SU-DHL-6 (cell line): ENCODE data around the gene MPIG6B.

Source experiments
- H2AFZ ChIP-seq: fragments of 200-600 bp; sonication (generic); 2 replicates; pipeline ENCODE4 v1.6.1; 2014; ENCODE audit warnings: low read depth, mild to moderate bottlenecking, moderate library complexity, mixed read lengths, antibody characterized with exemption, low read length; ENCODE audit not compliant: severe bottlenecking
- H3F3A ChIP-seq: fragments of 200-600 bp; shearing (Covaris generic); 2 replicates; pipeline ENCODE4 v1.6.0; 2016; ENCODE audit warnings: antibody characterized with exemption, mild to moderate bottlenecking; ENCODE audit not compliant: insufficient read depth
- H3K27ac ChIP-seq: fragments of 200-600 bp; sonication (generic); 2 replicates; pipeline ENCODE4 v1.5.1; 2016; ENCODE audit warnings: low read depth, mild to moderate bottlenecking, low read length, moderate library complexity, mixed read lengths
- H3K27me3 ChIP-seq: fragments of 200-600 bp; sonication (generic), shearing (Covaris generic); 2 replicates; pipeline ENCODE4 v1.6.0; 2014; ENCODE audit warnings: mild to moderate bottlenecking, low read length
- H3K36me3 ChIP-seq: fragments of 200-600 bp; sonication (generic); 2 replicates; pipeline ENCODE4 v1.6.1; 2014; ENCODE audit warnings: mild to moderate bottlenecking, low read length, mixed read lengths
- H3K4me2 ChIP-seq: fragments of 300-600, 200-600 bp; shearing (Covaris generic), sonication (generic); 2 replicates; pipeline ENCODE4 v1.6.0; 2014; ENCODE audit warnings: low read length, low read depth, mild to moderate bottlenecking; ENCODE audit not compliant: poor library complexity, severe bottlenecking
- H3K4me3 ChIP-seq: fragments of 200-600 bp; sonication (generic); 2 replicates; pipeline ENCODE4 v1.5.1; 2014; ENCODE audit warnings: antibody characterized with exemption, low read length, mild to moderate bottlenecking, mixed read lengths; ENCODE audit not compliant: insufficient read depth, poor library complexity, severe bottlenecking
- H3K79me2 ChIP-seq: fragments of 200-600 bp; sonication (generic); 2 replicates; pipeline ENCODE4 v1.6.1; 2014; ENCODE audit warnings: mild to moderate bottlenecking, low read length, moderate library complexity; ENCODE audit not compliant: insufficient read depth
- H3K9ac ChIP-seq: fragments of 200-600 bp; sonication (generic); 2 replicates; pipeline ENCODE4 v1.7.0; 2014; ENCODE audit warnings: mild to moderate bottlenecking, low read length
- H3K9me2 ChIP-seq: fragments of 200-600 bp; sonication (generic); replicated peaks from 2 replicates; pipeline ENCODE4 v1.6.1; 2014; ENCODE audit warnings: low read length; ENCODE audit not compliant: insufficient read depth
- H3K9me3 ChIP-seq: fragments of 200-600 bp; sonication (generic); 2 replicates; pipeline ENCODE4 v1.6.1; 2014; ENCODE audit warnings: low read length, mixed read lengths; ENCODE audit not compliant: insufficient read depth
- H4K20me1 ChIP-seq: fragments of 200-600 bp; sonication (generic); 2 replicates; pipeline ENCODE4 v1.6.1; 2014; ENCODE audit warnings: low read depth, mild to moderate bottlenecking, antibody characterized with exemption, low read length, moderate library complexity, mixed read lengths
- EZH2phosphoT487 ChIP-seq: fragments of 200-600 bp; sonication (generic), shearing (Covaris generic); conservative IDR thresholded peaks from 2 replicates; pipeline ENCODE4 v1.6.1; 2018; ENCODE audit warnings: mild to moderate bottlenecking, antibody characterized with exemption, low read length, moderate library complexity, mixed read lengths
- TF ChIP-seq, protein P1 (sequence below): fragments of 200-600 bp; sonication (generic); IDR thresholded peaks from one replicate; pipeline ENCODE4 v1.5.1; 2017; ENCODE audit warnings: antibody characterized with exemption, mild to moderate bottlenecking, low read length, moderate library complexity; ENCODE audit not compliant: insufficient read depth, poor library complexity, severe bottlenecking

Gene MPIG6B

DNA sequence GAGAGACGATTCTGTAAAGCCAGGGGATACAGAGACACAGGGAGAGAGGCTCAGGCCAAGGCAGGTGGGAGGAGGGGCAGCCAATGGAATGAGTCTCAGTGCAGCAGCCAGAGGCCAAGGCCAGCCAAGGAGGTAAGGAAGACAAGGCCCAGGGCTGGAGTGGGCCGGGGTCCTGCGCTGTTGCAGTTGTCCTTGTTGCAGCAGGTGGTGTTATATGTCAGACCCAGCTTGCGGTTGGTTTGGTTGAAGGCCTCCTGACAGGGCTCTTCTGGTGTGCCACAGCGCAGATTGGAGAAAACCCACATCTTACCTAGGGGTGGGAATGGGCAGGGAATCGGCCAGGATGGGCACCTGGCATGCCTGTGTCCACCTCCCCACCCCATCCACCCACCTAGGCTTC is 4.2 kb upstream of the MPIG6B start:
- Histone ChIP-seq H3F3A (no peaks in the 10 kb centered on the region), H2AFZ (no peak overlapping the region), H3K27ac (no peak overlapping the region), H3K9me3 (no peaks in the 10 kb centered on the region), H3K79me2 (no peaks in the 10 kb centered on the region), H3K4me2 (no peak overlapping the region), H3K9me2 (no peaks in the 10 kb centered on the region), H3K9ac (no peak overlapping the region), H3K36me3 (no peaks in the 10 kb centered on the region), H3K4me3 (no peak overlapping the region), H3K27me3 (no peaks in the 10 kb centered on the region), H4K20me1 (no peaks in the 10 kb centered on the region)
- TF ChIP-seq, protein P1, sequence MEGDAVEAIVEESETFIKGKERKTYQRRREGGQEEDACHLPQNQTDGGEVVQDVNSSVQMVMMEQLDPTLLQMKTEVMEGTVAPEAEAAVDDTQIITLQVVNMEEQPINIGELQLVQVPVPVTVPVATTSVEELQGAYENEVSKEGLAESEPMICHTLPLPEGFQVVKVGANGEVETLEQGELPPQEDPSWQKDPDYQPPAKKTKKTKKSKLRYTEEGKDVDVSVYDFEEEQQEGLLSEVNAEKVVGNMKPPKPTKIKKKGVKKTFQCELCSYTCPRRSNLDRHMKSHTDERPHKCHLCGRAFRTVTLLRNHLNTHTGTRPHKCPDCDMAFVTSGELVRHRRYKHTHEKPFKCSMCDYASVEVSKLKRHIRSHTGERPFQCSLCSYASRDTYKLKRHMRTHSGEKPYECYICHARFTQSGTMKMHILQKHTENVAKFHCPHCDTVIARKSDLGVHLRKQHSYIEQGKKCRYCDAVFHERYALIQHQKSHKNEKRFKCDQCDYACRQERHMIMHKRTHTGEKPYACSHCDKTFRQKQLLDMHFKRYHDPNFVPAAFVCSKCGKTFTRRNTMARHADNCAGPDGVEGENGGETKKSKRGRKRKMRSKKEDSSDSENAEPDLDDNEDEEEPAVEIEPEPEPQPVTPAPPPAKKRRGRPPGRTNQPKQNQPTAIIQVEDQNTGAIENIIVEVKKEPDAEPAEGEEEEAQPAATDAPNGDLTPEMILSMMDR: no peak
- no peak for TF ChIP-seq EZH2phosphoT487

DNA sequence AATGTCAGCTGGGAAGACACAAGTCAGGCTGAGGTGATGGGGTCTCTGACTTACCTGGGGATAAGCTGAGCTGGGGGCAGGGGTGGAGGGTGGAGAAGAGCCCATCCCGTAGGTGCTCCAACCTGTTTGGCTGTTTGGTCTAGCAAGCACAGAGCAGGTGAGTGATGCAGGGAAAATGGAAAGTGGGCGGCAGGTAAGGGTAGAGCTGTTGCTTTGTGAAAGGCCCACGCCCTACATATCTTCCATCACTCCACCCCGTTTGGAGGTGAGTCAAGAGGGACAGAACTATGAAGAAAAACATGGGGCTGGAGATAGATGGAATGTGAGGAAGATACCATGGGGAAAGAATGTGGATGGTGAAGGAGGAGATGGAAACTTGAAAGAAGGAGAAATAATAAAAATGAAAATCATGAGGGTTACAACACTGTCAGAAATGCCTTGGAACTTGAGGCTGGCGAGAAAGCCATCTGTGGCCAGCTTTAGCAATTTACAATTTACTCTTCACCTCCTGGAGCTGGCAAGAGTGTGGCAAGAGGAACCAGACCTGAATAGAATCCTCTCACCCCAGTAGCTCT is 2.9 kb upstream of the MPIG6B start:
- TF ChIP-seq, protein P1: no peak
- no peak for TF ChIP-seq EZH2phosphoT487
- H4K20me1 ChIP-seq: no peaks in the 10 kb centered on the region
- H3K9ac ChIP-seq: no peak overlapping the region
- no peak overlapping the region for H3K27ac ChIP-seq
- H3K9me2 ChIP-seq: no peaks in the 10 kb centered on the region
- H3K36me3 ChIP-seq: no peaks in the 10 kb centered on the region
- H3K4me2 ChIP-seq: no peak overlapping the region
- H3K9me3 ChIP-seq: no peaks in the 10 kb centered on the region
- H3K79me2 ChIP-seq: no peaks in the 10 kb centered on the region
- H3F3A ChIP-seq: no peaks in the 10 kb centered on the region
- H2AFZ ChIP-seq: no peak overlapping the region
- H3K4me3 ChIP-seq: no peak overlapping the region
- no peaks in the 10 kb centered on the region for H3K27me3 ChIP-seq

DNA sequence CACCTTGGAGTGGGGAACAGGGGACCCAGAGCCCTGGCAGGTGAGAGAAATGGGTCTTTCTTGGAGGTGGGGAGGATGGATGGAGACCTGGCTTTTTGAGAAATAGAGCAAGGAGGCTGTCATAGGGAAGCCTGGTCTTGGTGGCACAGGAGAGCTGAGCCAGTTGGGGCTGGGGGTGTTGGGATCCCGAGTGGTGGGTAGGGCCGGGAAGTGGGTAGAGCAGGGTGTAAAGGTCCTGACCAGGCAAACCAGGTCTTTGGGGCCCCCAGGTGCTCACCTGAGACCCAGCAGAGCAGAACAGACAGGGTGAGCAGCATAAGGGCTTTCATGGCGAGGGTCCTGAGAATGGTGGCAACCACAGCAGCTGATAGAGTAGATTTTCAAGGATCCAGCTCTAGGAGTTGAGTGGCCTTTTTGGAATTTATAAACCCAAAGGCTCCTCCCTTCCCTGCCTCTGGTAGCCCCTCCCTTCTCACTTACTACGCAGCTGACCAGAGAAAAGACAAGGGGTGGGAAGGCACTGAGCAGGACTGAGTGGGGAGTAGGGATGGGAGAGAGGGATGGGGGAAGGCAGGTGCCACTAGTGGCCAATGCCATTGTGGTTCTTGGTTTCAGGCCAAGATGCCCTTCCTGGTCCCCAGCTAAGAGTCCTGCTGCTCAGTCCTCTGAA is 1.7 kb upstream of the MPIG6B start, which contains the start of gene LY6G6C:
Gene LY6G6C (minus strand): TSS at position 396 of the 670 bp plus-strand sequence. CDS start 67 bp downstream, at position 329.
- Histone ChIP-seq H3K36me3 (no peaks in the 10 kb centered on the region), H3K79me2 (no peaks in the 10 kb centered on the region), H3K9ac (no peak within 1 kb of the TSS), H4K20me1 (no peaks in the 10 kb centered on the region), H3K27ac (no peak within 1 kb of the TSS), H3K9me3 (no peaks in the 10 kb centered on the region), H3K27me3 (no peaks in the 10 kb centered on the region), H2AFZ (no peak within 1 kb of the TSS), H3K4me2 (no peak within 1 kb of the TSS), H3K9me2 (no peaks in the 10 kb centered on the region), H3F3A (no peaks in the 10 kb centered on the region), H3K4me3 (no peak within 1 kb of the TSS)
- TF ChIP-seq EZH2phosphoT487: no peak
- TF ChIP-seq, protein P1: no peak
